Heart left ventricle (tissue), 16 donors: Measurements from ENCODE around the gene MN1. TPM values are rescaled to one million over a fixed set of nuclear protein-coding genes. Genes with fewer than 3 reads are reported as not detected.
A peak's percentile ranks its signal among the peaks of the same experiment; 100 is the strongest.

ENCODE experiments used
- ATAC-seq, 4 donors: fragments of 200-7000 bp; cut with Tn5 transposase; one replicate each; pipeline ENCODE4 v1.9.1; 2020 to 2022; ENCODE audit warnings: moderate library complexity in 4 of 4, mild to moderate bottlenecking in 3 of 4, moderate number of reproducible peaks in 1 of 4
- DNase-seq, 5 donors: peaks; one replicate each; pipeline ENCODE4 v3.0.0-alpha.2; 2020
- H3K27ac ChIP-seq, 12 donors: fragments of 200-600 bp; sonication (generic) in 4 of 12; one replicate each; pipeline versions ENCODE4 v1.5.0 to v1.8.0; 2016 to 2022; ENCODE audit warnings: mild to moderate bottlenecking in 2 of 12
- H3K27me3 ChIP-seq, 9 donors: fragments of 200-600 bp; sonication (generic) in 2 of 9; one replicate each; pipeline versions ENCODE4 v1.5.1 to v1.8.0; 2016 to 2022; ENCODE audit warnings: mild to moderate bottlenecking in 3 of 9
- H3K36me3 ChIP-seq, 9 donors: fragments of 200-600 bp; sonication (generic) in 2 of 9; one replicate each; pipeline versions ENCODE4 v1.5.0 to v1.8.0; 2018 to 2022; ENCODE audit warnings: mild to moderate bottlenecking in 2 of 9
- H3K4me1 ChIP-seq, 12 donors: fragments of 200-600 bp; sonication (generic) in 4 of 12; one replicate each; pipeline versions ENCODE4 v1.5.0 to v1.8.0; 2016 to 2022; ENCODE audit warnings: mild to moderate bottlenecking in 3 of 12
- H3K4me3 ChIP-seq, 12 donors: fragments of 200-600 bp; sonication (generic) in 4 of 12; one replicate each; pipeline versions ENCODE4 v1.5.0 to v1.8.0; 2017 to 2022; ENCODE audit warnings: mild to moderate bottlenecking in 9 of 12, moderate library complexity in 4 of 12
- H3K9me3 ChIP-seq, 12 donors: fragments of 200-600 bp; sonication (generic) in 4 of 12; one replicate each; pipeline versions ENCODE4 v1.5.0 to v1.8.0; 2016 to 2022; ENCODE audit warnings: mild to moderate bottlenecking in 1 of 12
- POLR2A ChIP-seq, 2 donors: fragments of 450-650 bp; IDR thresholded peaks; one replicate each; pipeline ENCODE4 v1.6.1; 2017; ENCODE audit warnings: antibody characterized with exemption in 2 of 2, mild to moderate bottlenecking in 2 of 2, moderate library complexity in 2 of 2
- WGBS, 4 donors: extraction: QIAGEN DNeasy Blood & Tissue Kit in 2 of 4; methylation state at CpG; one replicate each; pipeline versions ENCODE4 v1.1.5 to v1.1.7; 2013 to 2018; 5-methylcytosine and 5-hydroxymethylcytosine counted together
- intact Hi-C, 10 donors: fragments of 100-400 bp; cut with DNase I; formaldehyde crosslinking; loops; one replicate each; pipeline versions ENCODE4 v1.11.1 to v1.14.2; 2022
- polyA plus RNA-seq, 2 donors: library from polyadenylated mRNA; stranded (reverse); fragments of 200-250 nt; gene quantifications; one replicate each; pipeline ENCODE4 v1.2.3, GENCODE V29; 2013
- total RNA-seq, 9 donors: library from RNA; depleted of rRNA in 2 of 9; stranded (reverse); fragments of >200 nt in 2 of 9; fragmentation: NEBNext Ultra II Directional in 3 of 9; extraction: Animal tissue kit (Norgen Biotek cat#: 25700) in 3 of 9; gene quantifications; one replicate each; pipeline versions ENCODE4 v1.1.0 to v1.2.4, GENCODE V29; 2016 to 2023
- TF ChIP-seq, protein P1 (sequence below), 12 donors: fragments of 200-600 bp; sonication (generic) in 4 of 12; IDR thresholded peaks; one replicate each; pipeline versions ENCODE4 v1.5.0 to v1.8.0; 2018 to 2022; ENCODE audit warnings: antibody characterized with exemption in 12 of 12, mild to moderate bottlenecking in 5 of 12
- donor health status: ischemic (EF 13 %, LVEDD 7.1; RV severe dilation, severe dysfunction).
- donor health status: healthy with polysubstance abuse.
- donor health status: DM: no; HTN: yes; CAD: no.
- donor health status: DM: no; HTN: no; CAD: no.
- donor health status: ischemic (EF 25% LVEDD 6.9; RV normal size, moderate dysfunction).
- donor health status: ischemic (EF 25% LVEDD 5.7; RV mildly dilated, moderate dysfunction).
- donor health status: healthy.
- donor health status: DM: yes; HTN: yes; CAD: no.
- donor health status: ischemic (EF 35%, LVEDD 5.7; RV mildly dilated, moderate dysfunction).
- donor health status: nonischemic (EF 11% LVEDD 7.7; RV severe dilation, severe dysfunction).
- donor health status: DM: yes; HTN: yes; CAD: no.
- donor health status: PGD.
- donor health status: ischemic (EF 29% LVEDD 5.4; RV normal size, mild dysfunction).
- donor health status: nonischemic (EF 23%, LVEDD 6.1; RV moderate dilation, normal function).

The MN1 gene
- total and polyA plus RNA-seq, 11 donors = 1.7 to 10.3 (median 4.9) TPM

DNA sequence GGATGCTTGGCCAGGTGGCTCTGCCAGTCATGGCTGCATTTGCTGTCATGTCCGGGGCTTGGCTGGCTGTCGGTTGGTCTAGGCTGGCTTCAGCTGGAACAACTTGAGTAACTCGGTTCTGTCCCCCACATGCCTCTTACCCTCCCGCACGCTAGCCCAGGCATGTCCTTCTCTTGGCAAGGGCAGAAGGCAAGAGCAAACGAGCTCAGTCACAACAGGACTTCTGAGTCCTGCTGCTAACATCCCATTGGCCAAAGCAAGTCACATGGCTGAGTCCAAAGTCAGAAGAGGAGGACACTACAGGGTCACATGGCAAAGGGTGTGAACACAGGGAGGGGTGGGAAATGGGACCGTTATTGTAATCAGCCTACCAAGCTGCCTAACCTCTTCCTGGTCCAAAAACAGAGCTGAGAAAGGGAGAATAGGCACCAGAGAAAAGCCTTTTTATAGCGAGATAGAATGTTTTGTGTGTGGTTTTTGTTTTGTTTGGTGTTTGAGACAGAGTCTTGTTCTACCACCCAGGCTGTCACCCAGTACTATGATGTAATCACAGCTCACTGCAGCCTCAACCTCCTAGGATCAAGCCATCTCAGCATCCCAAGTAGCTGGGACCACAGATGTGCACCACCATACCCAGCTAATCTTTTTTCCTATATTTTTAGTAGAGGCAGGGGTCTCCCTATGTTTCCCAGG, 81.9 kb downstream of the MN1 start:
- no peak for TF ChIP-seq POLR2A (IDR thresholded peaks at IDR 0.05)
- TF ChIP-seq, protein P1, sequence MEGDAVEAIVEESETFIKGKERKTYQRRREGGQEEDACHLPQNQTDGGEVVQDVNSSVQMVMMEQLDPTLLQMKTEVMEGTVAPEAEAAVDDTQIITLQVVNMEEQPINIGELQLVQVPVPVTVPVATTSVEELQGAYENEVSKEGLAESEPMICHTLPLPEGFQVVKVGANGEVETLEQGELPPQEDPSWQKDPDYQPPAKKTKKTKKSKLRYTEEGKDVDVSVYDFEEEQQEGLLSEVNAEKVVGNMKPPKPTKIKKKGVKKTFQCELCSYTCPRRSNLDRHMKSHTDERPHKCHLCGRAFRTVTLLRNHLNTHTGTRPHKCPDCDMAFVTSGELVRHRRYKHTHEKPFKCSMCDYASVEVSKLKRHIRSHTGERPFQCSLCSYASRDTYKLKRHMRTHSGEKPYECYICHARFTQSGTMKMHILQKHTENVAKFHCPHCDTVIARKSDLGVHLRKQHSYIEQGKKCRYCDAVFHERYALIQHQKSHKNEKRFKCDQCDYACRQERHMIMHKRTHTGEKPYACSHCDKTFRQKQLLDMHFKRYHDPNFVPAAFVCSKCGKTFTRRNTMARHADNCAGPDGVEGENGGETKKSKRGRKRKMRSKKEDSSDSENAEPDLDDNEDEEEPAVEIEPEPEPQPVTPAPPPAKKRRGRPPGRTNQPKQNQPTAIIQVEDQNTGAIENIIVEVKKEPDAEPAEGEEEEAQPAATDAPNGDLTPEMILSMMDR (IDR thresholded peaks at IDR 0.05) = no peak
- intact Hi-C loops = loop anchor here in 3 of 10 donors (5.0 to 10.0 kb wide), 4 partner anchors 47 to 315 kb away; partner anchors contain the start of gene MN1 (in 1 of the 3)
- Histone ChIP-seq H3K9me3 (peaks cover 0 to 6% (median 0%) of the 10 kb centered on the region in 12 donors), H3K27ac (peak overlapping the region in 9 of 12 donors; percentile 26 to 78 (median 50)), H3K4me1 (peaks cover 0 to 32% (median 19%) of the 10 kb centered on the region in 12 donors), H3K36me3 (no peaks in the 10 kb centered on the region), H3K4me3 (no peak overlapping the region), H3K27me3 (no peaks in the 10 kb centered on the region)
- 39 to 51% (median 41%) methylated on average over 8 of the region's 8 CpGs for WGBS, 4 donors
- ATAC-seq (peak in 3 of 4 donors; percentile 37 to 73 (median 65)), DNase-seq (peak in 4 of 5 donors; percentile 32 to 54 (median 39))

DNA sequence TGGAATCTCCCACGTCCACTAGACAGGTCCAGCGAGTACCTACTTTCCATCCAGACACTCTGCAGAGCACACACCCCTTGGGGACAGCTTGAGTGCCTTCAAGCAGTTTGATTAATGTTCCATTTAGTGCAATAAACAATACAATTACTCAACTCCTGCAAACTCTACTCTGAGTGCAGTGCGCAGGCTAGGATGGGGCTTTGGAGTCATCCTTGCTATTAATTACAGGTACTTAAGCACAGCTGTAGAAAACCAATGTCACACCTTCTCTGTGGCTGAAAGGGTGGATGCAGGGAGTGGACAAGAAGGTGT, 82.6 kb downstream of the MN1 start:
- TF ChIP-seq, protein P1 (IDR thresholded peaks at IDR 0.05) = no peak
- TF ChIP-seq POLR2A (IDR thresholded peaks at IDR 0.05) = no peak
- Histone ChIP-seq H3K27ac (peak overlapping the region in 9 of 12 donors; percentile 30 to 78 (median 53)), H3K27me3 (no peaks in the 10 kb centered on the region), H3K4me3 (no peak overlapping the region), H3K36me3 (no peaks in the 10 kb centered on the region), H3K9me3 (peaks cover 0 to 6% (median 0%) of the 10 kb centered on the region in 12 donors), H3K4me1 (peaks cover 0 to 28% (median 19%) of the 10 kb centered on the region in 12 donors)
- intact Hi-C loops = loop anchor here in 2 of 10 donors (5.0 to 10.0 kb wide), 2 partner anchors 47 to 314 kb away; no protein-coding TSS in a partner anchor
- DNase-seq = no peak
- no peak for ATAC-seq
- 87 to 96% (median 91%) methylated on average over 3 of the region's 3 CpGs for WGBS, 4 donors

DNA sequence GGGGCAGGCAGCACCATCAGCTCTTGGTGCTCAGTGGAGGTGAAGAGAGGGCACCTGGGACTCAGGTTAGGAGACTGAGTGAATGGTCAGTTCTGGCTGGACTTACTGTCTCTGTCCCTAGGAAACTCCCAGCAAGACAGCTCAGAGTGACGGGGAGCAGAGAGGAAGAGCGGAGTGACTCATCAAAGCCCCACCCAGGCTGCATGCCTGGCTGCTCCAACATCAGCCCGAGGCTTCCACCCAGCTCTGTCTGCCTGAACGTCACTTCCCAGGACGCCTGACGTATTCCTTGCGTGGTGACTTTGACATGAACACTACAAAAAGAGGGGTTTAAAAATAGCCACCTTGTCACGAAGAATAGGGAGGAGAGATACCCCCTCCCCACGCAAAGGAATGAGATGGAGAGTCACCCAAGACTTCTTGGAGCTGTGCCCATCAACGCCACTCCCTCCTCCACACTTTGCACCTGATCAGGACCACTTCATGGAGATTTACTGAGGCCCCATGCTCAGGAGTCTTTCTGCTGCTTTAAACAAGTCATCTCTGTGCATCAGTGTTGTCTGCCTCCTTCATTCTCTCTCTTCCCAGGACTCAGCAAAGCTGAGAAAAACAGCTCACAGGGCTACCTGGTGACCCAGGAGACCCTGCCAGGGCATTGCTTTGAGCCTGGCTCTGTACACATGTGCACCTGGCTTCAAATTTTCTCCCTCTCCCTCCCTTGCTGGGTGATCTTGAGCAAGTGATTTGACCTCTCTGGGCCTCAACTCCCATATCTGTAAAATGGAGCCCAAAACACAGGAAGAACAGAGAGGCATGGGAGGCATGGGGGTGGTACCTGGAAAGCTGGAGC, 83.1 kb downstream of the MN1 start:
- 5 to 19% (median 10%) methylated on average over 10 of the region's 10 CpGs for WGBS, 4 donors
- H3K36me3 ChIP-seq = no peaks in the 10 kb centered on the region
- DNase-seq (peak; percentile 79 to 88 (median 80)), ATAC-seq (peak; percentile 89 to 96 (median 96))
- H3K9me3 ChIP-seq = peaks cover 0 to 6% (median 0%) of the 10 kb centered on the region in 12 donors
- H3K4me3 ChIP-seq = peak overlapping the region in 1 of 12 donors; percentile 13
- TF ChIP-seq, protein P1 (IDR thresholded peaks at IDR 0.05) = no peak
- peak in 1 of 2 donors; percentile 44 for TF ChIP-seq POLR2A (IDR thresholded peaks at IDR 0.05)
- H3K4me1 ChIP-seq = peaks cover 0 to 28% (median 19%) of the 10 kb centered on the region in 12 donors
- H3K27me3 ChIP-seq = no peaks in the 10 kb centered on the region
- intact Hi-C loops = loop anchor here in 2 of 10 donors (5.0 to 10.0 kb wide), 2 partner anchors 46 to 314 kb away; no protein-coding TSS in a partner anchor
- peak overlapping the region in 11 of 12 donors; percentile 42 to 80 (median 59) for H3K27ac ChIP-seq
